ENCODE measurements around the gene HDAC4.

GRCh38 chr2:239199041-239199768 is 201.6 kb downstream of the HDAC4 start:
- TF ChIP-seq, protein P1, sequence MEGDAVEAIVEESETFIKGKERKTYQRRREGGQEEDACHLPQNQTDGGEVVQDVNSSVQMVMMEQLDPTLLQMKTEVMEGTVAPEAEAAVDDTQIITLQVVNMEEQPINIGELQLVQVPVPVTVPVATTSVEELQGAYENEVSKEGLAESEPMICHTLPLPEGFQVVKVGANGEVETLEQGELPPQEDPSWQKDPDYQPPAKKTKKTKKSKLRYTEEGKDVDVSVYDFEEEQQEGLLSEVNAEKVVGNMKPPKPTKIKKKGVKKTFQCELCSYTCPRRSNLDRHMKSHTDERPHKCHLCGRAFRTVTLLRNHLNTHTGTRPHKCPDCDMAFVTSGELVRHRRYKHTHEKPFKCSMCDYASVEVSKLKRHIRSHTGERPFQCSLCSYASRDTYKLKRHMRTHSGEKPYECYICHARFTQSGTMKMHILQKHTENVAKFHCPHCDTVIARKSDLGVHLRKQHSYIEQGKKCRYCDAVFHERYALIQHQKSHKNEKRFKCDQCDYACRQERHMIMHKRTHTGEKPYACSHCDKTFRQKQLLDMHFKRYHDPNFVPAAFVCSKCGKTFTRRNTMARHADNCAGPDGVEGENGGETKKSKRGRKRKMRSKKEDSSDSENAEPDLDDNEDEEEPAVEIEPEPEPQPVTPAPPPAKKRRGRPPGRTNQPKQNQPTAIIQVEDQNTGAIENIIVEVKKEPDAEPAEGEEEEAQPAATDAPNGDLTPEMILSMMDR (IDR thresholded peaks at IDR 0.05; ENCODE audit: low read length) = no peak
- TF ChIP-seq EZH2 (IDR thresholded peaks at IDR 0.05; ENCODE audit: borderline replicate concordance, low read length) = no peak
